Measurements from ENCODE around the gene SRSF1.
A peak's percentile ranks its signal among the peaks of the same experiment; 100 is the strongest.

GRCh38 chr17:57986841-57987580, 20.0 kb downstream of the SRSF1 start:
- TF ChIP-seq, protein P1, sequence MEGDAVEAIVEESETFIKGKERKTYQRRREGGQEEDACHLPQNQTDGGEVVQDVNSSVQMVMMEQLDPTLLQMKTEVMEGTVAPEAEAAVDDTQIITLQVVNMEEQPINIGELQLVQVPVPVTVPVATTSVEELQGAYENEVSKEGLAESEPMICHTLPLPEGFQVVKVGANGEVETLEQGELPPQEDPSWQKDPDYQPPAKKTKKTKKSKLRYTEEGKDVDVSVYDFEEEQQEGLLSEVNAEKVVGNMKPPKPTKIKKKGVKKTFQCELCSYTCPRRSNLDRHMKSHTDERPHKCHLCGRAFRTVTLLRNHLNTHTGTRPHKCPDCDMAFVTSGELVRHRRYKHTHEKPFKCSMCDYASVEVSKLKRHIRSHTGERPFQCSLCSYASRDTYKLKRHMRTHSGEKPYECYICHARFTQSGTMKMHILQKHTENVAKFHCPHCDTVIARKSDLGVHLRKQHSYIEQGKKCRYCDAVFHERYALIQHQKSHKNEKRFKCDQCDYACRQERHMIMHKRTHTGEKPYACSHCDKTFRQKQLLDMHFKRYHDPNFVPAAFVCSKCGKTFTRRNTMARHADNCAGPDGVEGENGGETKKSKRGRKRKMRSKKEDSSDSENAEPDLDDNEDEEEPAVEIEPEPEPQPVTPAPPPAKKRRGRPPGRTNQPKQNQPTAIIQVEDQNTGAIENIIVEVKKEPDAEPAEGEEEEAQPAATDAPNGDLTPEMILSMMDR (IDR thresholded peaks at IDR 0.05), result no peak
- TF ChIP-seq POLR2A (IDR thresholded peaks at IDR 0.05), result peak in 1 of 4 donors; percentile 26
